HS-5 (cell line): ENCODE results near the gene TMX2.
A peak's percentile ranks its signal among the peaks of the same experiment; 100 is the strongest.
"Not testable (repeated sequence)": the region's sequence is repeated elsewhere in the genome, so short reads cannot be mapped to it uniquely, and the experiment has no call there.

Experiments
- DNase-seq: peaks from one replicate; pipeline ENCODE4 v3.0.0-alpha.2; 2012; ENCODE audit warnings: low read depth

TMX2 gene

GRCh38 chr11:57712256-57713150 lies at the start of gene TMX2:
TMX2 (plus strand) TSS chr11:57712593; CDS start chr11:57712619, 26 bp downstream.
- peak; percentile 98 for DNase-seq

- DNase-seq, result no peak
Observed at GRCh38 chr11:57662893-57663292, 49.5 kb upstream of the TMX2 start.

GRCh38 chr11:57663975-57664374 lies 48.4 kb upstream of the TMX2 start:
- no peak for DNase-seq

GRCh38 chr11:57667117-57667735 lies 45.2 kb upstream of the TMX2 start:
- peak; percentile 99 for DNase-seq

GRCh38 chr11:57667736-57668433 lies 44.5 kb upstream of the TMX2 start, which contains the start of gene ZDHHC5:
ZDHHC5 (plus strand) TSS chr11:57668114; CDS start chr11:57673091, 4,977 bp downstream.
- no peak for DNase-seq

- no peak for DNase-seq
Observed at GRCh38 chr11:57668434-57668782, 44.0 kb upstream of the TMX2 start.

GRCh38 chr11:57674251-57674650 lies 38.1 kb upstream of the TMX2 start:
- no peak for DNase-seq

GRCh38 chr11:57675176-57675941 lies 37.0 kb upstream of the TMX2 start:
- no peak for DNase-seq

GRCh38 chr11:57679396-57679795 lies 33.0 kb upstream of the TMX2 start:
- DNase-seq, result no peak

- DNase-seq, result no peak
Observed at GRCh38 chr11:57680552-57680874, 31.9 kb upstream of the TMX2 start.

- DNase-seq, result no peak
Observed at GRCh38 chr11:57681168-57681567, 31.2 kb upstream of the TMX2 start.

GRCh38 chr11:57690474-57690873 lies 21.9 kb upstream of the TMX2 start:
- not testable (repeated sequence) for DNase-seq

- DNase-seq, result no peak
Observed at GRCh38 chr11:57698843-57699365, 13.5 kb upstream of the TMX2 start.

GRCh38 chr11:57699813-57700212 lies 12.6 kb upstream of the TMX2 start:
- no peak for DNase-seq

- no peak for DNase-seq
Observed at GRCh38 chr11:57700425-57700824, 12.0 kb upstream of the TMX2 start.

- no peak for DNase-seq
Observed at GRCh38 chr11:57703341-57703740, 9.1 kb upstream of the TMX2 start.

GRCh38 chr11:57704932-57705331 lies 7.5 kb upstream of the TMX2 start:
- DNase-seq, result no peak

GRCh38 chr11:57705432-57705831 lies 7.0 kb upstream of the TMX2 start:
- not testable (repeated sequence) for DNase-seq

- no peak for DNase-seq
Observed at GRCh38 chr11:57709802-57710367, 2.5 kb upstream of the TMX2 start.

- peak; percentile 53 for DNase-seq
Observed at GRCh38 chr11:57711414-57712255, 758 bp upstream of the TMX2 start, which contains the start of gene MED19. MED19 (minus strand) TSS chr11:57712215; CDS start chr11:57712179, 36 bp downstream.
